HG03108 (cell line): Measurements from ENCODE around the gene PODNL1.
"Not testable (repeated sequence)": the region's sequence is repeated elsewhere in the genome, so short reads cannot be mapped to it uniquely, and the experiment has no call there.

Experiments used
- ATAC-seq: cut with Tn5 transposase; IDR thresholded peaks from one replicate; pipeline ENCODE4 v1.9.1; 2021; ENCODE audit warnings: moderate library complexity; ENCODE audit not compliant: unreplicated experiment

Gene PODNL1

DNA sequence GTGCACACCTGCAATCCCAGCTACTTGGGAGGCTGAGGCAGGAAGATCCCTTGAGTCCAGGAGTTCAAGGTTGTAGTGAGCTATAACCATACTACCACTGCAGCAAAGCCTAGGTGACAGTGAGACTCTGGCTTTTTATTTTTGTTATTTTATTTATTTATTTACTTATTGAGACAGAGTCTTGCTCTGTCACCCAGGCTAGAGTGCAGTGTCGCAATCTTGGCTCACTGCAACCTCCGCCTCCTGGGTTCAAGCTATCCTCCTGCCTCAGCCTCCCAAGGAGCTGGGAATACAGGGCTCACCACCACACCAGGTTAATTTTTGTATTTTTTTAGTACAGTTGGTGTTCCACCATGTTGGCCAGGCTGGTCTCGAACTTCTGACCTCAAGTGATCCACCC is 35.3 kb upstream of the PODNL1 start:
- not testable (repeated sequence) for ATAC-seq

GRCh38 chr19:13972368-13973155 is 34.3 kb upstream of the PODNL1 start:
- no peak for ATAC-seq

DNA sequence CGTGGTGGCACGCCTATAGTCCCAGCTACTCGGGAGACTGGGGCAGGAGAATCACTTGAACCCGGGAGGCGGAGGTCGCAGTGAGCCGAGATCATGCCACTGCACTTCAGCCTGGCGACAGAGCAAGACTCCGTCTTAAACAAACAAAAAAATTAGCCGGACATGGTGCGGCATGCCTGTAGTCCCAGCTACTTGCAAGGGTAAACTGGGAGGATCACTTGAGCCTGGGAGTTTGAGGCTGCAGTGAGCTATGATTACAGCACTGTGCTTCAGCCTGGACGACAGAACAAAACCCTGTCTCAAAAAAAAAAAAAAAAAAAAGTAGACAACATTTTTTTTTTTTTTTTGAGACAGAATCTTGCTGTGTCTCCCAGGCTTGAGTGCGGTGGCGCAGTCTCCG is 33.7 kb upstream of the PODNL1 start:
- ATAC-seq: not testable (repeated sequence)

GRCh38 chr19:13969897-13970296 is 31.7 kb upstream of the PODNL1 start:
- ATAC-seq: no peak

DNA sequence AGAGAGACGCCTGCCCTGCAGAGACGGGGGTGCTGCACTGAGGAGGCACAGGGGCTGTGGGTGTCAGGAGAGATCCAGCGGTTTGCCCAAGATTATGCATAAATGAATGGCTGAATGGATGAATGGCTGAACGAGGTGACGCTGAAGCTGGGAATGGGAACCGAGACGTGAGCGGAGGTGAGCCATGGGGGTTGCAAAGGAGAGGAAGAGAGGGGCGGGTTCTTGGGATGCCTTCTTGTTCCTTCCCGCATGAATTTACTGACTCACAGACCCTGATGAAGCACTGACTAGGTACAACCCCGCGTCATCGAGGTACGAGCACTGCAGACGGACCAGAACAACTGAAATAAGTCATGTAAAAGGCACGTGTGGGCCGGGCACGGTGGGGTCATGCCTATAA is 30.8 kb upstream of the PODNL1 start:
- ATAC-seq: no peak

DNA sequence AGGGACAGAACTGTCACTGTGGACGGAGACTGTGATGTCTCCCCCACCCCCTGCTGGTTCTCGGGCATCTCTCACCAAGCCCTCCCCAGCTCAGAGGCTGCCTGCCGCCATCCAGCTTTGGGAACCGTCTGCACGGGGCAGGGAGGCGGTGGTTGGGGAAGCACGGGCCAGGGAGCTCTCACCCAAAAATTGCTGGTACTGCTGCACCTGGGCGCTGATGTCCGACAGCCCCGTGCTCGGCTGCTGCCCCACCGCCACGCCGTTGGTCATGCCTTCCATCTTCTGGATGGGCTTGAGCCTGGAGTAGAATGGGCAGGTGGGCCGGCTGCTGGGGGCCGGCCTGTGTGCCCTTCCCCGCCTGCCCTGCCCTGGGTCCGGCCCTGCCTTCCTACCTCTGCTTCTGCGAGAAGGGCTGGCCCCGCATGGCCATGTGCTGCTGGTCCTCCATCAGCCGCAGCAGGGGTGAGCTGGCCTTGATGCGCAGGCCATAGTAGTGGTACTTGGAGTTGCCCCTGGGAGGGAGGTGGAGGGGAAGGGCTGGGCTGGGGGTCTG is 30.2 kb upstream of the PODNL1 start:
- ATAC-seq: no peak

DNA sequence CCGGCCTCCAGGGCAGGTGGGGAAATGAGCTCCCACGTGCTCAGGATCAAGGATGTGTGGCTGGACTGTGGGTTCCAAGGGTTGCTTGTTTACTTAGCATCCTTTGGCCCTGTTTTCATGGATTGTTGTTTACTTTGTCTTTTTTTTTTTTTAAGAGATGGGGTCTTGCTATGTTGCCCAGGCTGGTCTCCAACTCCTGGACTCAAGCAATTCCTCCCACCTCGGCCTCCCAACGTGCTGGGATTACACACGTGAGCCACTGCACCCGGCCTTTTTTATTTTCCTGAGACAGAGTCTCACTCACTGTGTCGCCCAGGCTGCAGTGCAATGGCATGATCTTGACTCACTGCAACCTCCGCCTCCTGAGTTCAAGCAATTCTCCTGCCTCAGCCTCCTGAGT is 29.0 kb upstream of the PODNL1 start:
- ATAC-seq: not testable (repeated sequence)

- no peak for ATAC-seq
Observed at GRCh38 chr19:13966684-13967128, 28.5 kb upstream of the PODNL1 start.

DNA sequence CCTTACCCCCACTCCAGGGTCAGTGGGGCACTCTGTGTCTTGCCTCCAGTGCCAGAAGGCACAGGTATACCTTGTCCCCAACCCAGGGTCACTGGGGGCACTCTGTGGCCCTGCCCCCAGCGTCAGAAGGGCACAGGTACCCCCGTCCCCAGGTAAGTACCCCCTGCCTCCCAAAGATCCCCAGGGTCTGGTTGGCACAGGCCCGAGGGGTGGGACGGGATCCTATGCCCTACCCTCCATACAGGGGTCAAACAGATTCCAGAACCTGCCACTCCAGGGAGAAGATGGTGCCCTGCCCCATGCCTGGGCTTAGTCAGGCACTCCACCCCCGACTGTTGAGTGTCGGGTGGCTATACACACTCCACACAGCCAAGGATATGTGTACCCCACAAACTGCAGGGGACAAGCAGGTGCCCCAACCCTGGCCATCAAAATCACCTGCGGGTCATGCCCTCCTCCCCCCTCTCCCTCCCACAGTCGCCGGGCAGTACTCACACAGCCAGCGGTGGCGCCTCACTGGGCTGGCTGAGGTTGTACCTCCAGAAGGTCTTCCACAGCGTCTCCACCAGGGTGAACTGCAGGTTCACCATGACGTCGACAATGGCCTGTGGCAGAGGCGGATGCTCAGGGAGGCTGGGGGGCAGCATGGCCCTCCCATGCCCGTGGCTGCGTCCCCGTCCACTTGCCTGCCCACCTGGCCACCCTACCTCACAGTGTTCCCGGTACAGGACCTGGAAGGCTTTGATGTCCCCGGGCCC is 27.9 kb upstream of the PODNL1 start:
- no peak for ATAC-seq

DNA sequence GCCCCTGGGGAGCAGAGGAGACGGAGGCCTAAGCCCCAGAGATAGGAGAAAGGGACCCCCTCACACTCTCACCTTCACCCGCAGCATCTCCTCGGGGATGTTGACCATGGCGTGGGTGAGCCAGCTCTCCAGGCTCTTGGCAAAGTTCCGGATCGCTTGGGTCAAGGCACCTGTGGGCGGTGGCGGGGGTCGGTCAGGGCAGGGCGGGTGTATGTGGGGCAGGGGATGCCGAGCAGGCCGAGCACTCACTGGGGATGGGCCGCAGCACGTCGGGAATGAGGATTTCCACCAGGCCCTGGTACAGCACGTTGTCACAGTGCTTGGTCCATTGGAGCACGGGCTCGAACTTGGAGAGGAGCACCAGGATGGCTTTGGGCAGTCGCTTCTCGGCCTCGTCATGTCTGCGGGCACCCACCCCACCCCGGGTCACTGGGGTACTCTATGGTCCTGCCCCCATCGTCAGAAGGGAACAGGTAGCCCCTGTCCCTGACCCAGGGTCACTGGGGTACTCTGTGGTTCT is 27.2 kb upstream of the PODNL1 start:
- ATAC-seq: no peak

DNA sequence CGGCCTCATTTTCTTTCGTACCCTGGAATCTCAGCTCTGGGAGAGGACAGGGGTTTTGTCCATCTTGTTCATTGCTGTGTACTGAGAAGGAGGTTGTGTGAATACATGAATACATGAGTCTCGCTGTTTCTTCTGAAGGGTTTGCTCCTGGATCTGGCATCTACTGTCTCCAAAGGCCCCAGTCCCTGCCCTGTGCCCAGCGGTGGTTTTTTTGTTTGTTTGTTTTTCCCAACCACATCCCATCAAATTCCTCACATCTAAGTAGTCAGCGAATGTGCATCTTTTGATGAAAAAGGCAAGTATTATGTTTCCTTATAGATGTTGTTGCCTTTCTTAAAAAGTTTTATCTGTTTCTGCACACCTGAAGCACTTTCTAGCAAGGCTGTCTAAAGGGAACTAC is 26.6 kb upstream of the PODNL1 start:
- no peak for ATAC-seq

DNA sequence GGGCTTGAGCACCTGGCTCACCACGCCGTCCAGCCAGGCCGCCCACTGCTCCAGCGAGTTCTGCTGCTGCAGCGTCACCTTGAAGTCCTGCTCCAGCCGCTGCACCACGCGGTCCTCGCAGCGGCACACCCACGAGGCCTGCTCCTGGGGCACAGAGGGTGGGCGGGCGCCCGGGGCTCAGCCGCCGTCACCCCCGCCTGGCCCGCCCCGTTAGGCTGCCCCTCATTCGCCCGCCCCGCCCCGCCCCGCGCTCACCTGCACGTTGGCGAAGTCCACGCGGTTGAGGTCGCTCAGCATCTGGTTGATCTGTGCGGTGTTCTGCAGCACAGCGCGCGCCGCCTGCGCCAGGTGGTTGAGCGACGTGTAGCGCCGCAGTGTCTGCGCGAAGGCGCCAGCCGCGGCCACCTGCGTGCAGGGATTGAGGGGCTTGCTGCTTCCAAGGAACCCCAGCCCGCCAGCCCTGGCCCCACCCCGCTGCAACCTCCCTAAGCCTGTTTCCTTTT is 25.4 kb upstream of the PODNL1 start:
- ATAC-seq: no peak

DNA sequence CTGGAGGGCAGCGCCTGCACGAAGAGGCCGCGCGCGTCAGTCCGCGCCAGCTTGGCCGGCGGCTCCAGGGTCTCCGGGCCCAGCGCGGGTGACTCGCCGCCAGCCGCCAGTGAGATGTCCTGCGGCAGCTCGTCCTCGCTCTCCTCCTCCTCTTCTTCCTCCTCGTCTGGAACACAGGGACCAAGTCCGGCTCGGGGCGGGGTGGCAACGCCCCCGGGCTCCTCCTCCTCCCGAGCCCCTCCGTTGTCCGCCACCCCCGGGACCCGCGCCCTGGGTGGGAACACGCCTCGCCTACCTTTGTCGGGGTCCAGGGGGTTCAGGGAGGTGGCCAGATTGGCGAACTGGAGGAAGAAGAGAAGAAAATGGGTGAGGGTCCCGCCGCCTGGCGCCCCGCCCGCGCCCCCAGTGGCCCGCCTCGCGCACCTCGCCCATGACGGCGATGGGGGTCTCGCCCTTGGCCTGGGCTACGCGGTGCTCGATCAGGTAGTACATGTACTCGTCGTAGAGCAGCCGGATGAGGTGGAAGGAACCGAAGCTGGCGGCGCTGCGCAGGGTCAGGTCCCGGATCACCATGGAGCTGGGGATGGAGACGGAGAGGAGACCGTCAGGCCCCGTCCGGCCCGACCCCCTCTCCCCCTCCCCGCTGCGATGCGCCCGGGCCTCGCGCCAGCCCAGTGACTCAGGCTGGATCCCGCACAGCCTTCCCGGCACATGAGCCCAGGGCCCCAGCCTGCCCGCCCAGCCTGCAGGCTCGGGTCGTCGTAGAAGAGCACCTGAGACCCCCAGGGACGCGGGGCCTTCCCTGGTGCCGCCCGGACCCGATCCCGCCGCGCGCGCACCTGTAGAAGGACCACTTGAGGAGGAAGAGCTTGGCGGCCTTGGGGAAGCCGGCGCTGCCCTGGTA is 24.7 kb upstream of the PODNL1 start:
- no peak for ATAC-seq

DNA sequence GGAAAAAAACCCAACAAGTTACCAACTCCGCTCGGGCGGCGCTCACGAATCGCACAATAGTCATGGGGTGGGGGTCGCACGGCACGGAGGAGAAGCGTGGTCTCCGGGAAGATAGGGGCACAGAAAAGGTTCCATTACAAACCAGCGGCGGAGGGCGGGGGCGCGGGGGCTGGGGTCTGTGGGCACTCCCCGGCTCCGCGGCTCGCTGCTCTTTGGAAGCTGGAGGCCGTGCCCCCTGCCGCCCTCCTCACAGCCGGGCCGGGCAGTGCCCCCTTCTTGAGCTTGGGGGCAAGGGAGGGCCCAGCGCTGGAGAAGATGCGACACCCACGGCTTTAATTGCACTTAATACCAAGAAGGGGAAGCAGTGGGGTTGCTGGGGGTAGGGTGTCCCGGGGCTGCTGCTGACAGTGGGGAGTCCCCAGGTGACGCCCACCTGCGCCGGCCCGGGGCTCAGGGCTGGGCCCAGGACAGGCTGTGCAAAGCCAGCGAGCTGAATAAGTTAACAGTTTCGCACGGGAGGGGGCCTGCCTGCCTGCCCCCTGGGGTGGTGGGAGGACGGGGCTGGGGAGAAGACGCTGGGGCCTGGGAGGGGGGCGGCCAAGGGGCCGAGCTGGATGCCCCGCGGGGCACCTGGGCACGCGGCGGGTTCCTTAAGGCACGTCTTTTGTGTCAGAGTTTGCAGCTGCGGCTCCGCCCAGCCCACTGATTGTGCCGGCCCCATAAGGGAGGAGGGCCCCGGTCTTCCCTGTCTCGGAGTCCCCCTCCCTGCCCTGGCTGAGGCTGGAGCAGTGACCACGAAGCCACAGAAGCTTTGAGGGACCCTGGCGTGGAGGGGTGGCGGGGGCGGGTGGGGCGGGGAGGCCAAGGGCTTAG is 23.8 kb upstream of the PODNL1 start:
- ATAC-seq: no peak

- ATAC-seq: no peak
Observed at GRCh38 chr19:13960863-13961784, 22.9 kb upstream of the PODNL1 start.

GRCh38 chr19:13959962-13960862 is 22.0 kb upstream of the PODNL1 start:
- ATAC-seq: no peak

DNA sequence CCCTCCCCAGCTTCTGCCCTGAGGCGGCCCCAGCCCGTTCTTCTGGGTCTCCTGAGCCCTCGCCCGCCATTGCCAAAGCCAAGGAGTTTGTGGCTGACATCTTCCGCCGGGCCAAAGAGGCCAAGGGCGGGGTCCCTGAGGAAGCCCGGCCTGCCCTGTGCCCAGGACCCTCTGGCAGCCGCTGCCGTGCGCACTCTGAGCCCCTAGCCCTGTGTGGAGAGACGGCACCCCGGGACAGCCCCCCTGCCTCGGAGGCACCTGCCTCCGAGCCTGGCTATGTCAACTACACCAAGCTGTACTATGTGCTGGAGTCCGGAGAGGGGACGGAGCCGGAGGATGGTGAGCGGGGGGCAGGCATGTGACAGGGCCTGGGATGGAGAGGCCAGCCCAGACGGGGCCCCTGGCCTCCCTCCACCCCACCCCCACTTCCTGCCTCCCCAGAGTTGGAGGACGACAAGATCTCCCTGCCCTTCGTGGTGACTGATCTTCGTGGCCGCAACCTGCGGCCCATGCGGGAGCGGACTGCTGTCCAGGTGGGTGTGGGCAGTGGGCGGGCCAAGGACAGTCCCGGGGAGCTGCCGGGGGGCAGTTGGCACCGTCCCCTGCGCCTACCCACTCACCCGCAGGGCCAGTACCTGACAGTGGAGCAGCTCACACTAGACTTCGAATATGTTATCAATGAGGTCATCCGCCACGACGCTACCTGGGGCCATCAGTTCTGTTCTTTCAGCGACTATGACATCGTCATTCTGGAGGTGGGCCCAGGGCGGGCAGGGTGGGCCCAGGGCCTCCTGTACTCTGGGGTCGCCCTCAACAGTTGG is 21.1 kb upstream of the PODNL1 start:
- no peak for ATAC-seq
